Stomach (tissue), 9 donors: Measurements from ENCODE around the gene BMAL2. TPM values are rescaled to one million over a fixed set of nuclear protein-coding genes. Genes with fewer than 3 reads are reported as not detected.

Experiments
- DNase-seq, 2 donors: peaks; one replicate each; pipeline versions ENCODE4 v3.0.0 to v3.0.0-alpha.2; 2013 to 2019
- H3K27ac ChIP-seq, 5 donors: fragments of 200-600 bp in 4 of 5; sonication (generic) in 4 of 5; one replicate each; pipeline ENCODE4 v1.5.1; 2013 to 2019; ENCODE audit warnings: mild to moderate bottlenecking in 1 of 5, moderate library complexity in 1 of 5
- H3K27me3 ChIP-seq, 3 donors: fragments of 200-600 bp; sonication (generic); one replicate each; pipeline ENCODE4 v1.5.1; 2017 to 2019; ENCODE audit warnings: mixed run types in 1 of 3
- H3K36me3 ChIP-seq, 4 donors: fragments of 200-600 bp; sonication (generic); 1 replicate in 3 of 4; 2 replicates in 1 of 4; pipeline ENCODE4 v1.5.1; 2016 to 2019
- H3K4me1 ChIP-seq, 4 donors: fragments of 200-600 bp; sonication (generic); one replicate each; pipeline ENCODE4 v1.5.1; 2016 to 2019
- H3K4me3 ChIP-seq, 4 donors: fragments of 200-600 bp; sonication (generic) in 3 of 4; one replicate each; pipeline ENCODE4 v1.5.1; 2016 to 2019; ENCODE audit warnings: mild to moderate bottlenecking in 1 of 4
- H3K9me3 ChIP-seq, 4 donors: fragments of 200-600 bp; sonication (generic); one replicate each; pipeline ENCODE4 v1.5.1; 2016 to 2019
- CTCF ChIP-seq, 7 experiments: fragments of 450-650 bp in 4 of 7; fragments of 200-600 bp in 3 of 7; sonication (generic) in 3 of 7; IDR thresholded peaks; one replicate each; pipeline ENCODE4 v1.5.1; 2016 to 2019; ENCODE audit warnings: antibody characterized with exemption in 7 of 7, control low read depth in 2 of 7, mild to moderate bottlenecking in 1 of 7
- EP300 ChIP-seq: sonication (generic); formaldehyde crosslinking; IDR thresholded peaks from one replicate; pipeline ENCODE4 v1.6.1; 2017; ENCODE audit warnings: antibody characterized with exemption
- POLR2A ChIP-seq, 4 donors: fragments of 450-650 bp; IDR thresholded peaks; one replicate each; pipeline ENCODE4 v1.6.1; 2016; ENCODE audit warnings: antibody characterized with exemption in 4 of 4, control low read depth in 2 of 4, mild to moderate bottlenecking in 1 of 4, moderate library complexity in 1 of 4
- POLR2AphosphoS5 ChIP-seq, 3 donors: sonication (generic); formaldehyde crosslinking; IDR thresholded peaks; one replicate each; pipeline ENCODE4 v1.6.1; 2016; ENCODE audit warnings: antibody characterized with exemption in 3 of 3
- WGBS, 5 donors: extraction: QIAGEN DNeasy Blood & Tissue Kit in 3 of 5; methylation state at CpG; one replicate each; pipeline versions ENCODE4 v1.1.5 to v1.1.7; 2013 to 2018; 5-methylcytosine and 5-hydroxymethylcytosine counted together
- intact Hi-C: fragments of 100-400 bp; cut with DNase I; formaldehyde crosslinking; loops from one replicate; pipeline ENCODE4 v1.15.1; 2023; ENCODE audit warnings: low total_unique reads
- polyA plus RNA-seq, 3 donors: library from polyadenylated mRNA; stranded (reverse); fragments of 200-250 nt; gene quantifications; one replicate each; pipeline ENCODE4 v1.2.3, GENCODE V29; 2013
- total RNA-seq, 5 donors: library from RNA; depleted of rRNA; stranded (reverse); fragments of >200 nt; gene quantifications; one replicate each; pipeline versions ENCODE4 v1.1.0 to v1.2.3, GENCODE V29; 2014 to 2016
- donor health status: healthy with polysubstance abuse.
- donor health status: Bipolar disorder and iron deficiency.
- donor health status: healthy.

The BMAL2 gene
- total and polyA plus RNA-seq, 8 donors: 3.8 to 34.4 (median 10.6) TPM

- Histone ChIP-seq H3K27ac (peak overlapping the region in 1 of 5 donors; percentile 46), H3K27me3 (no peaks in the 10 kb centered on the region), H3K36me3 (peaks cover 2 to 39% (median 34%) of the 10 kb centered on the region in 4 donors), H3K9me3 (no peaks in the 10 kb centered on the region), H3K4me3 (no peak overlapping the region), H3K4me1 (peaks cover 0 to 27% (median 11%) of the 10 kb centered on the region in 4 donors)
- intact Hi-C loops: no loop called here
- 47 to 59% (median 53%) methylated on average over 3 of the region's 3 CpGs for whole genome bisulfite sequencing, 5 donors
- DNase-seq: no peak
- TF ChIP-seq EP300 (no peak), POLR2AphosphoS5 (IDR thresholded peaks at IDR 0.05) (no peak), POLR2A (IDR thresholded peaks at IDR 0.05) (no peak)
Observed at GRCh38 chr12:27303139-27304111, 29.2 kb upstream of the BMAL2 start.

- H3K27me3 ChIP-seq: no peaks in the 10 kb centered on the region
- H3K27ac ChIP-seq: peak overlapping the region in 1 of 5 donors; percentile 31
- H3K4me1 ChIP-seq: peaks cover 0 to 27% (median 11%) of the 10 kb centered on the region in 4 donors
- no peak for DNase-seq
- TF ChIP-seq CTCF (IDR thresholded peaks at IDR 0.05) (no peak), POLR2A (IDR thresholded peaks at IDR 0.05) (no peak), POLR2AphosphoS5 (IDR thresholded peaks at IDR 0.05) (no peak), EP300 (no peak)
- intact Hi-C loops: no loop called here
- 47 to 73% (median 67%) methylated on average over 1 of the region's 1 CpG for WGBS, 5 donors
- peaks cover 13 to 40% (median 37%) of the 10 kb centered on the region in 4 donors for H3K36me3 ChIP-seq
- H3K4me3 ChIP-seq: no peak overlapping the region
- no peaks in the 10 kb centered on the region for H3K9me3 ChIP-seq
Observed at GRCh38 chr12:27304856-27305255, 27.8 kb upstream of the BMAL2 start.

- H3K4me1 ChIP-seq: peaks cover 0 to 27% (median 11%) of the 10 kb centered on the region in 4 donors
- peaks cover 16 to 42% (median 39%) of the 10 kb centered on the region in 4 donors for H3K36me3 ChIP-seq
- TF ChIP-seq EP300 (no peak), CTCF (IDR thresholded peaks at IDR 0.05) (peak in 3 of 7 experiments; percentile 32 to 59 (median 56))
- intact Hi-C loops: no loop called here
- WGBS, 5 donors: 70 to 85% (median 79%) methylated on average over 1 of the region's 1 CpG
- peak in 1 of 2 donors; percentile 65 for DNase-seq
- H3K27me3 ChIP-seq: no peaks in the 10 kb centered on the region
- H3K9me3 ChIP-seq: no peaks in the 10 kb centered on the region
- peak overlapping the region in 1 of 5 donors; percentile 55 for H3K27ac ChIP-seq
- no peak overlapping the region for H3K4me3 ChIP-seq
Observed at GRCh38 chr12:27305673-27306456, 26.8 kb upstream of the BMAL2 start.

GRCh38 chr12:27309293-27309994, 23.2 kb upstream of the BMAL2 start:
- no peak overlapping the region for H3K4me3 ChIP-seq
- intact Hi-C loops: no loop called here
- no peaks in the 10 kb centered on the region for H3K27me3 ChIP-seq
- no peak for TF ChIP-seq POLR2A (IDR thresholded peaks at IDR 0.05)
- no peak for TF ChIP-seq CTCF (IDR thresholded peaks at IDR 0.05)
- TF ChIP-seq EP300: no peak
- TF ChIP-seq POLR2AphosphoS5 (IDR thresholded peaks at IDR 0.05): no peak
- H3K27ac ChIP-seq: no peak overlapping the region
- peaks cover 0 to 22% (median 11%) of the 10 kb centered on the region in 4 donors for H3K4me1 ChIP-seq
- H3K9me3 ChIP-seq: no peaks in the 10 kb centered on the region
- 85 to 94% (median 89%) methylated on average over 2 of the region's 2 CpGs for whole genome bisulfite sequencing, 5 donors
- no peak for DNase-seq
- peaks cover 25 to 60% (median 56%) of the 10 kb centered on the region in 4 donors for H3K36me3 ChIP-seq
